HepG2 (cell line): ENCODE results near the gene DHH. TPM values are rescaled to one million over a fixed set of nuclear protein-coding genes. Genes with fewer than 3 reads are reported as not detected.
A peak's percentile ranks its signal among the peaks of the same experiment; 100 is the strongest.

Experiments
- ATAC-seq: fragments of 200-7000 bp; cut with Tn5 transposase; 3 replicates; pipeline ENCODE4 v1.9.1; 2020; ENCODE audit warnings: mild to moderate bottlenecking, moderate library complexity
- BruUV-seq: library from RNA; stranded (reverse); fragments of 400-500 nt; replicated peaks from 2 replicates; lab custom pipeline; 2021; lab: Mats Ljungman, UMichigan
- CTCF ChIA-PET: fragments of 300-600 bp; formaldehyde crosslinking; extraction: SDS; loops from one replicate; lab custom pipeline; 2021; ENCODE audit warnings: low total read pairs, inconsistent platforms, low intra/inter-chr PET ratio; lab: Yijun Ruan, JAX
- POLR2A ChIA-PET: fragments of 350-600 bp; sonication (Branson Sonifier 250); formaldehyde crosslinking; loops from one replicate; lab custom pipeline; 2020; ENCODE audit warnings: antibody characterized with exemption, inconsistent platforms; lab: Yijun Ruan, JAX
- DNase-seq: peaks from one replicate; pipeline ENCODE4 v3.0.0-alpha.2; 2015; ENCODE audit warnings: low spot score
- FAIRE-seq: peaks from 3 replicates; lab custom pipeline; 2011; peaks lifted over from hg19 to GRCh38; lab: Jason Lieb, UNC
- H2AFZ ChIP-seq: one replicate; pipeline ENCODE4 v1.6.1; 2011; ENCODE audit warnings: low read length, inconsistent platforms
- H3K27ac ChIP-seq: fragments of 300-600 bp; 3 replicates; pipeline ENCODE4 v1.8.0; 2011; ENCODE audit warnings: mixed run types, mild to moderate bottlenecking, mixed read lengths, low read length, inconsistent platforms; ENCODE audit not compliant: insufficient read depth; ENCODE audit errors: extremely low read length
- H3K27me3 ChIP-seq, 2 experiments: fragments of 200-600 bp in 1 of 2; 2 replicates in 1 of 2; 3 replicates in 1 of 2; pipeline versions ENCODE4 v1.6.0 to v1.8.0; 2011; ENCODE audit warnings: low read length in 2 of 2, mild to moderate bottlenecking in 2 of 2, moderate library complexity in 2 of 2, inconsistent platforms in 1 of 2; ENCODE audit not compliant: insufficient read depth in 2 of 2, control insufficient read depth in 1 of 2
- H3K36me3 ChIP-seq, 2 experiments: fragments of 200-600 bp in 1 of 2; replicated peaks in 1 of 2; 2 replicates in 1 of 2; 3 replicates in 1 of 2; pipeline versions ENCODE4 v1.5.1 to v1.8.0; 2011; ENCODE audit warnings: low read length in 2 of 2, inconsistent platforms in 1 of 2; ENCODE audit not compliant: insufficient read depth in 2 of 2, control insufficient read depth in 1 of 2
- H3K4me1 ChIP-seq: 2 replicates; pipeline ENCODE4 v1.5.1; 2012; ENCODE audit warnings: low read length, inconsistent platforms; ENCODE audit not compliant: insufficient read depth
- H3K4me2 ChIP-seq: 2 replicates; pipeline ENCODE4 v1.6.0; 2011; ENCODE audit warnings: low read depth, low read length, inconsistent platforms
- H3K4me3 ChIP-seq, 3 experiments: fragments of 200-600 bp in 1 of 3; sonication (generic), shearing (Covaris generic) in 1 of 3; replicated peaks in 1 of 3; 2 replicates each; pipeline ENCODE4 v1.5.1; 2011 to 2016; ENCODE audit warnings: low read length in 3 of 3, inconsistent platforms in 2 of 3, low read depth in 2 of 3, mild to moderate bottlenecking in 2 of 3, control low read depth in 1 of 3, mixed read lengths in 1 of 3; ENCODE audit not compliant: insufficient read depth in 1 of 3
- H3K79me2 ChIP-seq: one replicate; pipeline ENCODE4 v1.6.1; 2011; ENCODE audit warnings: low read length, inconsistent platforms; ENCODE audit not compliant: insufficient read depth
- H3K9ac ChIP-seq: 2 replicates; pipeline ENCODE4 v1.6.0; 2011; ENCODE audit warnings: mild to moderate bottlenecking, low read depth, low read length, inconsistent platforms; ENCODE audit not compliant: insufficient read depth
- H3K9me3 ChIP-seq: 2 replicates; pipeline ENCODE4 v1.5.1; 2012; ENCODE audit warnings: mild to moderate bottlenecking, low read length
- H4K20me1 ChIP-seq: 2 replicates; pipeline ENCODE4 v1.6.0; 2011; ENCODE audit warnings: inconsistent platforms, mild to moderate bottlenecking, low read length, moderate library complexity; ENCODE audit not compliant: insufficient read depth
- CBFB ChIP-seq: sonication (generic); formaldehyde crosslinking; IDR thresholded peaks from 2 replicates; pipeline ENCODE4 v1.4.0; 2020; ENCODE audit warnings: missing genetic modification reagents
- ELF4 ChIP-seq: sonication (generic); formaldehyde crosslinking; IDR thresholded peaks from 2 replicates; pipeline ENCODE4 v1.5.0; 2020; ENCODE audit warnings: missing genetic modification reagents, mild to moderate bottlenecking, moderate library complexity, borderline replicate concordance
- HDAC1 ChIP-seq: sonication (generic); formaldehyde crosslinking; IDR thresholded peaks from 2 replicates; pipeline ENCODE4 v1.5.1; 2020; ENCODE audit warnings: mild to moderate bottlenecking, missing genetic modification reagents
- HNRNPLL ChIP-seq: fragments of 200-400 bp; formaldehyde crosslinking; IDR thresholded peaks from 2 replicates; pipeline ENCODE4 v1.6.1; 2017; ENCODE audit warnings: mild to moderate bottlenecking, low read depth, low read length; ENCODE audit not compliant: poor library complexity, severe bottlenecking
- REXO4 ChIP-seq: sonication (generic); formaldehyde crosslinking; IDR thresholded peaks from 2 replicates; pipeline ENCODE4 v1.8.0; 2022; ENCODE audit warnings: missing genetic modification reagents, mild to moderate bottlenecking, borderline replicate concordance
- ZNF556 ChIP-seq: sonication (generic); formaldehyde crosslinking; IDR thresholded peaks from 2 replicates; pipeline ENCODE4 v1.4.0; 2020; ENCODE audit warnings: mild to moderate bottlenecking, missing genetic modification reagents, borderline replicate concordance
- ZNF768 ChIP-seq: sonication (generic); formaldehyde crosslinking; IDR thresholded peaks from 2 replicates; pipeline ENCODE4 v1.4.0; 2020; ENCODE audit warnings: missing genetic modification reagents
- ZZZ3 ChIP-seq: sonication (generic); formaldehyde crosslinking; IDR thresholded peaks from 2 replicates; pipeline ENCODE4 v1.4.0; 2020; ENCODE audit warnings: missing genetic modification reagents, mild to moderate bottlenecking, borderline replicate concordance
- WGBS: methylation state at CpG from one replicate; pipeline ENCODE4 v1.1.6; 2017; ENCODE audit warnings: low lambda C conversion rate; 5-methylcytosine and 5-hydroxymethylcytosine counted together
- in situ Hi-C: cut with HindIII; loops from 2 replicates; pipeline ENCODE4 v1.10.0; 2017; ENCODE audit warnings: low pct_unique_long_range_greater_than_20kb; ENCODE audit not compliant: extremely low pct_ligation_motif_present
- intact Hi-C: fragments of 100-400 bp; cut with micrococcal nuclease; formaldehyde crosslinking; loops from one replicate; pipeline ENCODE4 v1.10.0; 2022; ENCODE audit not compliant: unreplicated experiment
- polyA plus RNA-seq, 8 experiments: library from polyadenylated mRNA; depleted of rRNA in 3 of 8; stranded (reverse) in 7 of 8; unstranded in 1 of 8; fragments of >200 nt; fragmentation: Illumina TruSeq in 4 of 8; extraction: Trizol in 4 of 8; gene quantifications; 2 replicates each; pipeline versions ENCODE4 v1.2.1 to v1.2.3, GENCODE V29; 2011 to 2016; ENCODE audit warnings: low read depth in 4 of 8, missing spikeins in 1 of 8, mixed read lengths in 1 of 8; ENCODE audit not compliant: insufficient read depth in 1 of 8
- total RNA-seq, 5 experiments: library from RNA; depleted of rRNA; stranded (reverse); fragments of >200 nt; fragmentation: Illumina TruSeq; extraction: Trizol; gene quantifications; 2 replicates each; pipeline ENCODE4 v1.2.3, GENCODE V29; 2016; ENCODE audit warnings: low read depth in 1 of 5
- TF ChIP-seq, protein P1 (sequence below): sonication (generic); formaldehyde crosslinking; IDR thresholded peaks from 2 replicates; pipeline ENCODE4 v1.4.0; 2020; ENCODE audit warnings: missing genetic modification reagents, borderline replicate concordance
- TF ChIP-seq, protein P2 (sequence below): sonication (generic); formaldehyde crosslinking; IDR thresholded peaks from 2 replicates; pipeline ENCODE4 v1.4.0; 2020; ENCODE audit warnings: missing genetic modification reagents, borderline replicate concordance

DHH gene
- total and polyA plus RNA-seq, 2 of the 13 experiments (the other 11 are each of a cell fraction or from before 2014, with no cell fraction given): not detected

- Histone ChIP-seq H3K4me1 (peaks cover 49% of the 10 kb centered on the region), H2AFZ (no peak overlapping the region), H3K27me3 (no peaks in the 10 kb centered on the region; a peak in 1 of 5 replicates), H3K79me2 (peaks cover 60% of the 10 kb centered on the region), H3K9me3 (no peaks in the 10 kb centered on the region), H3K4me2 (peak overlapping the region; percentile 98), H3K9ac (peak overlapping the region; percentile 98; the same call in 1 of the 2 replicates), H4K20me1 (peaks cover 56% of the 10 kb centered on the region), H3K4me3 (peak overlapping the region; percentile 95 to 100 (median 98)), H3K36me3 (peaks cover 18 to 30% of the 10 kb centered on the region in 2 experiments), H3K27ac (no peak overlapping the region)
- FAIRE-seq (no peak), DNase-seq (no peak), ATAC-seq (no peak)
- ChIA-PET CTCF (no interaction called here), POLR2A (interaction anchor here (1.3 to 1.7 kb wide), 3 partner anchors 12 to 207 kb away, joined by 3 to 6 read pairs (median 6); partner anchors contain the start of genes RHEBL1, TUBA1B and TUBA1C)
- intact Hi-C loops (no loop called here), in situ Hi-C loops (no loop called here)
- TF ChIP-seq ZNF768 (CRISPR knock-in tag): no peak
- TF ChIP-seq HDAC1 (CRISPR knock-in tag): 0 out of 2 replicates have a peak, but pooled peaks have one; percentile 21
- WGBS: 0% methylated on average over 4 of the region's 4 CpGs
- BruUV-seq: no TSS peak
Observed at GRCh38 chr12:49057888-49058287, 36.7 kb downstream of the DHH start.

DNA sequence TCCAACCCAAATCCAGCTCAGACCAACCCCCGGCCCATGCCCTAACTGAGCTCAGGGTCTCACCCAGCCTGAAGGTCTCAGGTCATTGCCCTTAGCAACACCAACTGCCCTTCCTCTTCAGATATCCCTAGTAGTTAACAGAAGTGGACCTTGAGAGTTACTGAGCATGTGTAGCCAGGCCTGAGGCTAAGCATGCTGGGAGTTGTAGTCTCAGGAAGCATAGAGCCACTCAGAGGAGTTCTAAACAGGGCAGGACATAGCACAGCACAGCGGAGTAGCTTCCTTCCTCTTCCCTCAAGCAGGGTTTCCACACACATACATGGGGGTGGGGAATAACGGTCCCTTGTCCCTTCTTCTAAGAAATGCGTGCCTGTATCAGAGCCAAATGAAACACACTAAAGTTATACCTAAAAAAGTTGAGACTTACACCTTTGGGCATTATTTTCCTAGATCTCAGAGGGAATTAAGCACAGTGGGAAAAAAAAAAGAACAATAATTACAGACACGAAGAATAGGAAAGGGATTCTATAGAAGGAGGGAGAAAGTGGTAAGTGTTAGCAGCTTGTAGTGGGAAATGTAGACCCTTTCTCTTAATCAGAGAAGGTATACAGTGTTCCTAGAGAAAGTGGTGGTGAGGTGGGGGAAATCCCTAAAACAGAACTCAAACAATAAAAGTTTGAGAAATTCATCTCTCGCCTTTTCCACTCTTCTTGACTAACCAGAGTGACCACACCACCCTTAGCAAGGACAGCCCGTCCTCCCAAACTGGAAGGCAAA lies 38.4 kb downstream of the DHH start:
- Histone ChIP-seq H3K4me2 (peak overlapping the region; percentile 98), H4K20me1 (peaks cover 56% of the 10 kb centered on the region), H3K79me2 (peaks cover 60% of the 10 kb centered on the region), H2AFZ (no peak overlapping the region), H3K9me3 (no peaks in the 10 kb centered on the region), H3K9ac (no peak overlapping the region), H3K4me3 (peak overlapping the region; percentile 4 to 95 (median 13); a peak in 3 of 6 replicates), H3K27me3 (no peaks in the 10 kb centered on the region; a peak in 1 of 5 replicates), H3K4me1 (peaks cover 42% of the 10 kb centered on the region), H3K36me3 (peaks cover 31 to 47% of the 10 kb centered on the region in 2 experiments), H3K27ac (no peak overlapping the region)
- CTCF ChIA-PET: no interaction called here
- peak; percentile 62 for DNase-seq
- intact Hi-C loops: no loop called here
- POLR2A ChIA-PET: interaction anchor here (0.9 to 1.2 kb wide), 3 partner anchors 14 to 75 kb away, joined by 3 read pairs; partner anchors contain the start of genes RHEBL1 and TUBA1B
- no TSS peak for BruUV-seq
- ATAC-seq: peak; percentile 78
- WGBS: 75% methylated on average over 7 of the region's 7 CpGs
- FAIRE-seq: peak; percentile 94
- in situ Hi-C loops: no loop called here
- no peak for TF ChIP-seq CBFB
- TF ChIP-seq REXO4 (CRISPR knock-in tag): no peak
- no peak for TF ChIP-seq ZNF556 (CRISPR knock-in tag)
- TF ChIP-seq ZZZ3 (CRISPR knock-in tag): no peak
- no peak for TF ChIP-seq ELF4
- TF ChIP-seq, protein P1, sequence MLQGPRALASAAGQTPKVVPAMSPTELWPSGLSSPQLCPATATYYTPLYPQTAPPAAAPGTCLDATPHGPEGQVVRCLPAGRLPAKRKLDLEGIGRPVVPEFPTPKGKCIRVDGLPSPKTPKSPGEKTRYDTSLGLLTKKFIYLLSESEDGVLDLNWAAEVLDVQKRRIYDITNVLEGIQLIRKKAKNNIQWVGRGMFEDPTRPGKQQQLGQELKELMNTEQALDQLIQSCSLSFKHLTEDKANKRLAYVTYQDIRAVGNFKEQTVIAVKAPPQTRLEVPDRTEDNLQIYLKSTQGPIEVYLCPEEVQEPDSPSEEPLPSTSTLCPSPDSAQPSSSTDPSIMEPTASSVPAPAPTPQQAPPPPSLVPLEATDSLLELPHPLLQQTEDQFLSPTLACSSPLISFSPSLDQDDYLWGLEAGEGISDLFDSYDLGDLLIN (CRISPR knock-in tag): no peak
- no peak for TF ChIP-seq HNRNPLL
- TF ChIP-seq, protein P2, sequence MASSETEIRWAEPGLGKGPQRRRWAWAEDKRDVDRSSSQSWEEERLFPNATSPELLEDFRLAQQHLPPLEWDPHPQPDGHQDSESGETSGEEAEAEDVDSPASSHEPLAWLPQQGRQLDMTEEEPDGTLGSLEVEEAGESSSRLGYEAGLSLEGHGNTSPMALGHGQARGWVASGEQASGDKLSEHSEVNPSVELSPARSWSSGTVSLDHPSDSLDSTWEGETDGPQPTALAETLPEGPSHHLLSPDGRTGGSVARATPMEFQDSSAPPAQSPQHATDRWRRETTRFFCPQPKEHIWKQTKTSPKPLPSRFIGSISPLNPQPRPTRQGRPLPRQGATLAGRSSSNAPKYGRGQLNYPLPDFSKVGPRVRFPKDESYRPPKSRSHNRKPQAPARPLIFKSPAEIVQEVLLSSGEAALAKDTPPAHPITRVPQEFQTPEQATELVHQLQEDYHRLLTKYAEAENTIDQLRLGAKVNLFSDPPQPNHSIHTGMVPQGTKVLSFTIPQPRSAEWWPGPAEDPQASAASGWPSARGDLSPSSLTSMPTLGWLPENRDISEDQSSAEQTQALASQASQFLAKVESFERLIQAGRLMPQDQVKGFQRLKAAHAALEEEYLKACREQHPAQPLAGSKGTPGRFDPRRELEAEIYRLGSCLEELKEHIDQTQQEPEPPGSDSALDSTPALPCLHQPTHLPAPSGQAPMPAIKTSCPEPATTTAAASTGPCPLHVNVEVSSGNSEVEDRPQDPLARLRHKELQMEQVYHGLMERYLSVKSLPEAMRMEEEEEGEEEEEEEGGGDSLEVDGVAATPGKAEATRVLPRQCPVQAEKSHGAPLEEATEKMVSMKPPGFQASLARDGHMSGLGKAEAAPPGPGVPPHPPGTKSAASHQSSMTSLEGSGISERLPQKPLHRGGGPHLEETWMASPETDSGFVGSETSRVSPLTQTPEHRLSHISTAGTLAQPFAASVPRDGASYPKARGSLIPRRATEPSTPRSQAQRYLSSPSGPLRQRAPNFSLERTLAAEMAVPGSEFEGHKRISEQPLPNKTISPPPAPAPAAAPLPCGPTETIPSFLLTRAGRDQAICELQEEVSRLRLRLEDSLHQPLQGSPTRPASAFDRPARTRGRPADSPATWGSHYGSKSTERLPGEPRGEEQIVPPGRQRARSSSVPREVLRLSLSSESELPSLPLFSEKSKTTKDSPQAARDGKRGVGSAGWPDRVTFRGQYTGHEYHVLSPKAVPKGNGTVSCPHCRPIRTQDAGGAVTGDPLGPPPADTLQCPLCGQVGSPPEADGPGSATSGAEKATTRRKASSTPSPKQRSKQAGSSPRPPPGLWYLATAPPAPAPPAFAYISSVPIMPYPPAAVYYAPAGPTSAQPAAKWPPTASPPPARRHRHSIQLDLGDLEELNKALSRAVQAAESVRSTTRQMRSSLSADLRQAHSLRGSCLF: no peak
